COR-L47 (cell line): ENCODE results near the gene FNDC1.
"Not testable (repeated sequence)": the region's sequence is repeated elsewhere in the genome, so short reads cannot be mapped to it uniquely, and the experiment has no call there.

Experiments used
- DNase-seq: peaks from one replicate; lab custom pipeline; 2025; lab: John Stamatoyannopoulos, UW

The FNDC1 gene

GRCh38 chr6:159169193-159169555 lies at the start of gene FNDC1:
TSS of gene FNDC1 (plus strand) at chr6:159169400. CDS start at chr6:159169597, 197 bp downstream.
- no peak for DNase-seq

GRCh38 chr6:159119791-159120190 lies 49.4 kb upstream of the FNDC1 start:
- DNase-seq, result no peak

- DNase-seq, result no peak
Observed at GRCh38 chr6:159121486-159121885, 47.7 kb upstream of the FNDC1 start.

- no peak for DNase-seq
Observed at GRCh38 chr6:159122453-159122852, 46.7 kb upstream of the FNDC1 start.

GRCh38 chr6:159123831-159124230 lies 45.4 kb upstream of the FNDC1 start:
- not testable (repeated sequence) for DNase-seq

DNA sequence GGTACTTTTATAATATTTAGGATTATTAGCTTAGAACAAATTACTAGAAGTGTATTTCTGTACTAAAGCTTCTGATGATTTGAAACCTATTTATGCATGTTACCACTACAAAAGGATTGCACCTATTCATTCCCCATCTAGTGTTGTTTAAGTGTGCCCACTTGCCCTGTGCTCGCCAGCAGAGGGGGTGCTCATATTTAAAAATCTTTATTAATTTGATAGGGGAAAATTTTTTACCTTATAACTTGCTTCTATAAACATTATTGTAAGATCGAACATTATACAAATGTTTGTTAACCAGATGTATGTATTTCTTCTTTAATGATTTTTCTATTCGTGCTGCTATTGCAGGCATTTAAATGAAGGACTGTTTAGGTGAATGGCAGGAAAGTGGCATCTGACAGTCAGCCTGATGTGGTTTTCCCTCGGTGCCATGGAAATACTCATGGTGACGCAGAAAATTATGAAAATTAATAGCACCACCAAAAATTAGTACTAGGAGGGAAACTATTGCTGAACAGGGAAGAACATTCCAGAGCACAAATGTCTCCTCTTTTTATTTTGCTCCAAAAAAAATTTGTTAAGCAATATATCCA lies 44.1 kb upstream of the FNDC1 start:
- DNase-seq, result no peak

GRCh38 chr6:159125951-159126352 lies 43.2 kb upstream of the FNDC1 start:
- no peak for DNase-seq

DNA sequence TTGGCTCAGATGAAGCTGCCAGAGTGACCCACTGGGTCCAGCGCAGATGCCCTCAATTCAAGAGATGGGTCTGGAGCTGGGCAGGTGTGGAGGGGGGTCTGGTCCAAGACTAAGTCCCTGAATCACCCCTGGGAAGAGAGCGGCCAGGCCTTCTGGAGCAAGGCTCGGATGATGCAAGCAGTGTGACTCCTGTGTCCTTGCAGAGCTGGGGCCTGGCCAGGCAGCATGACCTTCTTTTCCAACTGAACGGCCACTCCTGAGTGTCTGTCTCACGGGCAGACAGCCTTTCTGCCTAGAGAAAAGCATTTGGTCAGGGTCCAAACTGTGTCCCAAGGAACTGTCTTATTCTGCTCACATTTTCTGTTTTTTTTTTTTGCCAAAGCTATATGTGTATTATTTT lies 42.6 kb upstream of the FNDC1 start:
- no peak for DNase-seq

DNA sequence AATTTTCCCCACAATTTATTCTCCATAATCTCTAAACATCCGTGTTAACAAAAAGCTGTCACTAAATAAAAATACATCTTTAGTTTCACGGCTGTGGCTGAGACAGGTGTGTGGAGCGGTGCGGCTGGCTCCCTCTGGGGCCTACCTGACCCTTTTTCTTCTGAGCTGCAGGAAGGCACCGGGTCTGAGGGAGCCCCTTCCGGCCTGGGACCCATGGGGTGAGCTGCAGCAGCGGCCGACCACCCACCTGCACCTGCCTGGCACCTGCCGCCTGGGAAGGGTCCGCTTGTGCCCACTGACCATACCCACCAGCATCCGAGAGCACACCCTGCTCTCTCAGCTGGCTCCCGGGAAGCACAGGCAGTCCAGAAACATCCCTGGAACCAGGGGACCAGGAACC lies 41.5 kb upstream of the FNDC1 start:
- DNase-seq, result no peak

- no peak for DNase-seq
Observed at GRCh38 chr6:159128978-159129377, 40.2 kb upstream of the FNDC1 start.

GRCh38 chr6:159130846-159131245 lies 38.4 kb upstream of the FNDC1 start:
- no peak for DNase-seq

- DNase-seq, result no peak
Observed at GRCh38 chr6:159131709-159132108, 37.5 kb upstream of the FNDC1 start.

- no peak for DNase-seq
Observed at GRCh38 chr6:159132664-159133063, 36.5 kb upstream of the FNDC1 start.

- peak; percentile 20 for DNase-seq
Observed at GRCh38 chr6:159134701-159135364, 34.4 kb upstream of the FNDC1 start.

DNA sequence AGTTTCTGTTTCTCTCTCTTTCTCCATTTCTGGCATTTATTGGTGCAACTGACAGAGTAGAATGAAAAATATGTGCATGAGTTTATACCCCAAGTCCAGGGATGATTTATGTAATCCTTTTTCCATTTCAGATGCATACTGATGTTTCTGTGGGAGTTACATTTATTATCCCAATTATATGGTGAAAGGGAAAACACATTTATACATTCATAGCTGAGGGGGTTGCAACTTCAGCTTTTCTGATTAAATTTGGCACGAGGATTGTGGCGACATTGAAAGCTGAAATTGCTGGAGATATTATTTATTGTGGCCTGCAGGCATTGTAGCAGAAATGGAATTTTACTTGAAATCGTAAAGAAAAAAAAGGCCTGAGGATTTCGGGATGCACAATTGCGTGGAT lies 31.5 kb upstream of the FNDC1 start:
- no peak for DNase-seq

- DNase-seq, result no peak
Observed at GRCh38 chr6:159142531-159142930, 26.7 kb upstream of the FNDC1 start.

DNA sequence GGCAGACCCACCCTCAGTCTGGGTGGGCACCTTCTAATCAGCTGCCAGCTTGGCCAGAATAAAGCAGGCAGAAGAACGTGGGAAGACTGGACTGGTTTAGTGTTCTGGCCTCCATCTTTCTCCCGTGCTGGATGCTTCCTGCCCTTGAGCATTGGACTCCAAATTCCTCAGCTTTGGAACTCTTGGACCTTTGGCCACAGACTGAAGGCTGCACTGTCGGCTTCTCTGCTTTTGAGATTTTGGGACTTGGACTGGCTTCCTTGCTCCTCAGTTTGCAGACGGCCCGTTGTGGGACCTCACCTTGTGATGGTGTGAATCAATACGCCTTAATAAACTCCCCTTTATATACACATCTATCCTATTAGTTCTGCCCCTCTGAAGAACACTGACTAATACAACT lies 20.6 kb upstream of the FNDC1 start:
- no peak for DNase-seq

DNA sequence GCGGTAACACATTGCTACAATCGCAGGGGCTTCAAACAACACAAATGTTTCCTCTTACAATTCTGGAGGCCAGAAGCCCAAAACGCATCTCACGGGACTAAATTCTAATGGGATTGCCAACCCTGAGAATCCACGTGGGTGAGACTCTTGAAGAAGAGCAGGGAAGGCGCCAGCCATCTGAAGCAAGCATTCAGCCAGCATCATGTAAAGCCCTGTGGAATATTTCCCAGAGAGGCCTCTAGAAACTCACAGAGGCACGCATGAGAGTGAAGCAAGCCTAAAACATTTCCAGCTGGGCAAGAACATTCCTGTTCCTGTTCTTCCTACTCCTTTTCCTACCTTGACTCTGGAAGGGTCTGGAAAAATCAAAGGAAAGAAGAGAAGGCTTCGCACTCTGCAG lies 19.6 kb upstream of the FNDC1 start:
- no peak for DNase-seq

DNA sequence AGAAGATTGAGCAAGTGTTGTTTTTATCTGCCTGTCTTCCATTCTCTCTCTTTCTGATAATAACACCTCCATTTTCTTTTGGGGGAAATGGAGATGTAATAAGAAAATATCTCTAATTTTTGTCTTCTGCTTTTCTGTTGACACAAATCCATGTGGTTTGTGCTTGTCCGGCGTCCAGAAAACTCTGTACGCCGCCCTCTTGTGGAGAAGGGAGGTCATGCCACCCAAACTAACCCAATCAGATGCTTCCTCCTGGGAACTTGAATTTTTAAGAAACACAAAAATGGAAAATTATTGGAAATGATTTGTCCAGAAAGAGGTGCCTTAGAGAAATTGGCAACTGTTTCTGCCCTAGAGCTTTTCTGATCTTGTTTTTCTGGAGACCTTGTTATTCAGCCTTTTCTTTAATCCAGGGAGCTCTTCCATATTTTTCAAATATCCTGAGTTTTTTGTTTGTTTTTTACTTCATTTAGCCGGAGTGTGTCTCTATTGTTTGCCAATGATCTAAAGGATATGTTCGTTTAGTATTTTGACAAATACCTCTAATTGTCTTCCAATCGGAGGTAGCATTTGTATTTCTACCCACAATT lies 17.8 kb upstream of the FNDC1 start:
- no peak for DNase-seq

DNA sequence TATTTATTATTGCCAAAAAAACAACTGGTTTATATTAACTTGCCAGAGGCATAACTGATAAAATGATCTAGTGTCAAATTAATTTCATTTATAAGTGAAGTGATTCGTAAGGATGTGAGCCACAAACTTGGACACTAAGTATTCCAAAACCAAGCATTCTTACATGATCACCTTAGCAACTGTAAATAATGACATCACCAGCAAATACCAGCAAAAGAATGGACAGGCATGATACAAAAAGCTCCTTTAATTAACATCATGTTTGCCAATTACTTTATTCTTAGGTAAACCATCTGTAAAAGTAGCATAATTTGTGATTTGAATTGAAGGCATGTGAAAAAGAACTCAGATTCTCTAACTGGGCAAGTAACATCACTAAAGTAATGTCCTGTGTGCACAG lies 17.2 kb upstream of the FNDC1 start:
- DNase-seq, result no peak

DNA sequence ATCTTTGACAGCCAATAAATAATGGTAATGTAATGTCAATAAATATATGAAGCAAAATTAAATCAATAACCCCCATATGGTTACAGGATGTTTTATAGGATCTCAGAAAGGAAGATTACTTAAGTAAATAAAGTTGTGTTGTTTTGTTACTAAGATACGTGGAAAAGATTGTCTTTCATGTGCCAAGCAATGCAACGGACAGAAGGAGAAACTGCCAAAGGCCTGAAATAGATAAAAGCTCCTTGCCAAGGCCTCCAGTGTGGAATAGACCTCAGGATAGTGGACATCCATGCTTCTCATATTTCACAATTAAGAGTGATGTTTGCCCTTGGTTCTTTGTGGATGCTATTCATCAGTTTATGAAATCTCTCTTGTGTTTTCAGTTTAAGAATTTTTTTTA lies 16.4 kb upstream of the FNDC1 start:
- no peak for DNase-seq

- DNase-seq, result no peak
Observed at GRCh38 chr6:159155679-159156078, 13.5 kb upstream of the FNDC1 start.

- DNase-seq, result no peak
Observed at GRCh38 chr6:159156089-159156488, 13.1 kb upstream of the FNDC1 start.

DNA sequence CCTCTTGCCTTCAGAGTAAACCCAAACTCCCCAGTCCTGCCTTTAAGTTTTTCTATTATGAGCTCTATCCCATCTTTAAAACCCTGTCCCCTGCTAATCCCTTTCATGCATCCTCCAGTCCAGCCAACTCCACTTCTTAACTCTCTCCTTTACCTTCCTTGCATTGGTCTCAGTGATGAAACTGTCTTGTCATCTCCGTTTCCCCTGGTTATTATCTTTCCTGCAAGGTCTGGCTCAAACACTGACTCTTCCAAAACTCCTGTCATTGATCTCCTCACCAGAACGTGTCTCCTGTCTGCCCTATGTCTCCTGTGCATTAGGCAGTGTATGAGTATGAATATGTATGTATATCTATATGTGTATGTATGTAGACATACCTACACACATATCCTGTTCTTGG lies 11.8 kb upstream of the FNDC1 start:
- DNase-seq, result no peak
